HUES48 (cell line): Measurements from ENCODE around the gene DRD2.

Experiments used
- H3K27ac ChIP-seq: one replicate; pipeline ENCODE4 v1.7.0; 2013; ENCODE audit warnings: low read depth, low read length, inconsistent platforms
- H3K27me3 ChIP-seq: 2 replicates; pipeline ENCODE4 v1.6.1; 2013; ENCODE audit warnings: mild to moderate bottlenecking, low read length; ENCODE audit not compliant: control insufficient read depth, insufficient read depth
- H3K36me3 ChIP-seq: 2 replicates; pipeline ENCODE4 v1.6.1; 2013; ENCODE audit warnings: low read length; ENCODE audit not compliant: control insufficient read depth, insufficient read depth
- H3K4me1 ChIP-seq: 2 replicates; pipeline ENCODE4 v1.6.1; 2013; ENCODE audit warnings: mild to moderate bottlenecking, low read length; ENCODE audit not compliant: control insufficient read depth, insufficient read depth
- H3K4me3 ChIP-seq: 2 replicates; pipeline ENCODE4 v1.5.1; 2013; ENCODE audit warnings: mild to moderate bottlenecking, low read depth, low read length
- H3K9ac ChIP-seq: 2 replicates; pipeline ENCODE4 v1.6.1; 2013; ENCODE audit warnings: mild to moderate bottlenecking, low read depth, low read length, moderate library complexity
- H3K9me3 ChIP-seq: 2 replicates; pipeline ENCODE4 v1.6.1; 2013; ENCODE audit warnings: low read length; ENCODE audit not compliant: control insufficient read depth, insufficient read depth

The DRD2 gene

DNA sequence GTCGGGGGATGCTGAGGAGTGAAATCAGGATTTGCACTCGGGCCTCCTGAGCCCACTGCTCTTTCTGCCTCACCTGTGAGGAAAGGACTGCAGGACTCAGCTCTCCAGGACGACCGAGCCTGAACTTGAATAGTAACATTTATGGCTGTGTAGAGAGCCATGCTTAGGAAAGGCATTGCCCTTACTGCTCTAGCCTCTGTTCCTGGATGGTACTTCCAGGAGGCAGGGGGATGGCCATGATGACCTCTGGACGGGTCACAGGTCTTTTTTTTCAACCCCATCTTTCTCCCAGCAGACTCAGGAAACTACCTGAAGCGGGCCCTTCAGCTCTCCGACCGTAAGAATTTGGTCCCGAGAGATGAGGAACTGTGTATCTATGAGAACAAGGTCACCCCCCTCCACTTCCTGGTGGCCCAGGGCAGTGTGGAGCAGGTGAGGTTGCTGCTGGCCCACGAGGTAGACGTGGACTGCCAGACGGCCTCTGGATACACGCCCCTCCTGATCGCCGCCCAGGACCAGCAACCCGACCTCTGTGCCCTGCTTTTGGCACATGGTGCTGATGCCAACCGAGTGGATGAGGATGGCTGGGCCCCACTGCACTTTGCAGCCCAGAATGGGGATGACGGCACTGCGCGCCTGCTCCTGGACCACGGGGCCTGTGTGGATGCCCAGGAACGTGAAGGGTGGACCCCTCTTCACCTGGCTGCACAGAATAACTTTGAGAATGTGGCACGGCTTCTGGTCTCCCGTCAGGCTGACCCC is 76.3 kb downstream of the DRD2 start:
- H3K9ac ChIP-seq, result no peak overlapping the region
- H3K27ac ChIP-seq, result no peak overlapping the region
- H3K4me3 ChIP-seq, result no peak overlapping the region
- H3K27me3 ChIP-seq, result no peaks in the 10 kb centered on the region; the same call in 1 of the 2 replicates
- H3K9me3 ChIP-seq, result no peaks in the 10 kb centered on the region
- H3K4me1 ChIP-seq, result no peaks in the 10 kb centered on the region
- H3K36me3 ChIP-seq, result no peaks in the 10 kb centered on the region

DNA sequence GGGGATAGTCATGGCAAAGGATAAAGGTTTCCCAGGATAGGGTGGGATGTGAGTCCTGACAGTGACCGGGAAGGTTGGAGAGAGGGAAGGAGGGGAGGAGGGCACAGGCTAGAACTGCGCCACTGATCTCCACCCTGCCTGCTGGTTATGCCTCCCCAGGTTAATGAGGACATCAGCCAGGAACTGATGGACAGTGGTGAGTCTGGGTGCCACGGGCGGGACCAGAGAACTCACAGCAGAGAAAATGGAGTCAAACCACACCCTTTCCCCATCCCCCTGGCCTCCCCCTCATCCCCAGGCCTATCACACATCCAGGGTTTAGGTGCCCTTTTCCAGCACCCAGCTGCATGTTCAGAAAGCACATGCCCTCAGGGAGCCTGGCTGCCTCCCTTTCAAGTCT is 77.4 kb downstream of the DRD2 start:
- Histone ChIP-seq H3K9me3 (no peaks in the 10 kb centered on the region), H3K27ac (no peak overlapping the region), H3K9ac (no peak overlapping the region), H3K36me3 (no peaks in the 10 kb centered on the region), H3K4me1 (no peaks in the 10 kb centered on the region), H3K27me3 (no peaks in the 10 kb centered on the region; the same call in 1 of the 2 replicates), H3K4me3 (no peak overlapping the region)

DNA sequence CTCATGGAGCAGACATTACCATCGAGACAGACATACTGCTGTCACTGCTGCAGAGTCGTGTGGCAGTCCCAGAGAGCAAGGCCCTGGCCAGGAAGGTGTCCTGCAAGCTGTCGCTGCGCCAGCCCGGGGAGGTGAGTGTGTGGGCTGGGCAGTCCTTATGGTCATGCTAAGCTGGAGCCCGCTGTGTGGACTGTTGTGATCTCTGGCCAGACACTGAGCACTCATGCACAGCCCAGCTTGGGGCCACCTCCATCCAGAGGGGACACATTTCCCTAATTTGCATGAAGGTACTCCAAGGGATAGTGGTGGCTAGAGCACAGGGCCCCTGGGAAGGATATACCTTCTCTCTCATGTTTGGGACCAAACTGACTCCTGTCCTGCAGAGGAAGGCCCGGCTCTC is 78.0 kb downstream of the DRD2 start:
- Histone ChIP-seq H3K9me3 (no peaks in the 10 kb centered on the region), H3K27ac (no peak overlapping the region), H3K4me3 (no peak overlapping the region), H3K36me3 (no peaks in the 10 kb centered on the region), H3K4me1 (no peaks in the 10 kb centered on the region), H3K9ac (no peak overlapping the region), H3K27me3 (no peaks in the 10 kb centered on the region; the same call in 1 of the 2 replicates)

DNA sequence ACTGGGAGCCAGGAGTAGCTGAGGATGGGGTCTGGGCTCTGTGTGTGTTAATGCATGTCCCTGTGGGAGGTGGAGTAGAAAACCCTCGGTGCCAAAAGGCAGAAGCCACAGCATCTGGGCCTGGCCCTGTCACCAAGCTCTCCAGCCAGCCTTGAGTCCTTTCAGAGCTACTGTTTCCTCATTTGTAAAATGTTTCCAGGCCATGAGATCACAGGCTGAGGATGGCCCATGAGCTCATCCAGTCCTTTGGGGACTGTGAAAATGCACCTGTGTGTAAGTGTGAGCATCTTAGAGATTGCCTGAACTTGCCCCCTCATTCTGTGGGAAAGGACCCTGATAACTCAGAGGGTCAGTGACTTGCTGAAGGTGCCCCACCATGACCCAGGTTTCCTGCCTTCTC is 78.5 kb downstream of the DRD2 start:
- Histone ChIP-seq H3K27ac (no peak overlapping the region), H3K36me3 (no peaks in the 10 kb centered on the region), H3K4me1 (no peaks in the 10 kb centered on the region), H3K27me3 (no peaks in the 10 kb centered on the region; the same call in 1 of the 2 replicates), H3K9ac (no peak overlapping the region), H3K4me3 (no peak overlapping the region), H3K9me3 (no peaks in the 10 kb centered on the region)

DNA sequence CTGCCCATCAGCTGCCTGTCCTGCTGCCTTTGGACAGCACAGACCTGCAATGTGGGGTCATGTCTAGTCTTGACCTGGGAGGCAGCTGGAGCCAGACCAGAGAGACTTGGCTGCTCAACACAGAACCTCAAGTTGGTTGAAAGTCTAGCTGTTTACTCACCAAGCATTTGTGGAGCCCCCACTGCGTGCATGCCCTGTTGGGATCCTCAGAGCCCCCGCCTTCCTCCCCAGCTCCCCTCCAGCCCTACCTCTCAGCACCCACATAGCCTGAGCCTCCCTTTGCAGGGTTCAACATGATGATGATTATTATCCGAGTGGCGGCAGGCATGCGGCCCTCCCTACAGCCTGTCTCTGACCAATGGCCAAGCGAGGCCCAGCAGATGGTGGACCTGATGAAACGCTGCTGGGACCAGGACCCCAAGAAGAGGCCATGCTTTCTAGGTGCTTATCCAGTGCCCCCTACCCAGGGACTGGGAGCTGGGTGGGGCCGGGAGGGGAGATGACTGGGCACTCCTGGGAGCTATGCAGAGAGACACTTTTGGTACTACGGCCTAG is 79.3 kb downstream of the DRD2 start:
- Histone ChIP-seq H3K36me3 (no peaks in the 10 kb centered on the region), H3K27ac (no peak overlapping the region), H3K4me3 (no peak overlapping the region), H3K9ac (no peak overlapping the region), H3K4me1 (no peaks in the 10 kb centered on the region), H3K27me3 (no peaks in the 10 kb centered on the region; the same call in 1 of the 2 replicates), H3K9me3 (no peaks in the 10 kb centered on the region)

DNA sequence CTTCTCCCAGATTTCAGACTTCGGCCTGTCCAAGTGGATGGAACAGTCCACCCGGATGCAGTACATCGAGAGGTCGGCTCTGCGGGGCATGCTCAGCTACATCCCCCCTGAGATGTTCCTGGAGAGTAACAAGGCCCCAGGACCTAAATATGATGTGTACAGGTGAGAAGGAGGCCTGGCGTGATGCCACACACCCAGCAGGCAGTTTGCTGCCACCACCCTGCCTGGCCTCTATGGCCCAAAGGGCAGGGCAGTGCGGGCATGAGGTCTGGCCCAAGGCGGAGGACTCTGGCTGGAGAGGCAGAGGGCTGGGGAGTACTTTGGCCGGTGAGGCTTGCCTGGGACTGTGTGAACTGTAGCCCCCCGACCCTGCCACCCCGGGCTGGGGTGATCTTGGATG is 80.3 kb downstream of the DRD2 start:
- no peak overlapping the region for H3K27ac ChIP-seq
- no peak overlapping the region for H3K4me3 ChIP-seq
- no peaks in the 10 kb centered on the region for H3K4me1 ChIP-seq
- H3K27me3 ChIP-seq, result no peaks in the 10 kb centered on the region
- no peak overlapping the region for H3K9ac ChIP-seq
- H3K36me3 ChIP-seq, result no peaks in the 10 kb centered on the region
- H3K9me3 ChIP-seq, result no peaks in the 10 kb centered on the region

DNA sequence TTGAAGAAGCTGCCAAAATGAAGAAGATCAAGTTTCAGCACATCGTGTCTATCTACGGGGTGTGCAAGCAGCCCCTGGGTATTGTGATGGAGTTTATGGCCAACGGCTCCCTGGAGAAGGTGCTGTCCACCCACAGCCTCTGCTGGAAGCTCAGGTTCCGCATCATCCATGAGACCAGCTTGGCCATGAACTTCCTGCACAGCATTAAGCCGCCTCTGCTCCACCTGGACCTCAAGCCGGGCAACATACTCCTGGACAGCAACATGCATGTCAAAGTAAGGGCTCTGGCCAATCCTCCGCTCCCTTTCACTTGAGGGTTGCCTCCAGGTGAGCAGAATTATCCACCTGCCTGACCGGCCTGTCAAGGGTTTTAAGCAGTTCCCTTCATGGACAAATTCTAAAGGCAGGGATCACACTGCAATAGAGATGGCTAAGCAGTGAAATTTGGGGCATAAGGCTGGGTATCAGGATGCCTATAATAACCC is 81.7 kb downstream of the DRD2 start:
- H3K36me3 ChIP-seq, result no peaks in the 10 kb centered on the region
- peaks cover 12% of the 10 kb centered on the region for H3K4me1 ChIP-seq
- no peak overlapping the region for H3K4me3 ChIP-seq
- no peaks in the 10 kb centered on the region for H3K9me3 ChIP-seq
- H3K9ac ChIP-seq, result no peak overlapping the region
- H3K27me3 ChIP-seq, result no peaks in the 10 kb centered on the region
- H3K27ac ChIP-seq, result no peak overlapping the region

DNA sequence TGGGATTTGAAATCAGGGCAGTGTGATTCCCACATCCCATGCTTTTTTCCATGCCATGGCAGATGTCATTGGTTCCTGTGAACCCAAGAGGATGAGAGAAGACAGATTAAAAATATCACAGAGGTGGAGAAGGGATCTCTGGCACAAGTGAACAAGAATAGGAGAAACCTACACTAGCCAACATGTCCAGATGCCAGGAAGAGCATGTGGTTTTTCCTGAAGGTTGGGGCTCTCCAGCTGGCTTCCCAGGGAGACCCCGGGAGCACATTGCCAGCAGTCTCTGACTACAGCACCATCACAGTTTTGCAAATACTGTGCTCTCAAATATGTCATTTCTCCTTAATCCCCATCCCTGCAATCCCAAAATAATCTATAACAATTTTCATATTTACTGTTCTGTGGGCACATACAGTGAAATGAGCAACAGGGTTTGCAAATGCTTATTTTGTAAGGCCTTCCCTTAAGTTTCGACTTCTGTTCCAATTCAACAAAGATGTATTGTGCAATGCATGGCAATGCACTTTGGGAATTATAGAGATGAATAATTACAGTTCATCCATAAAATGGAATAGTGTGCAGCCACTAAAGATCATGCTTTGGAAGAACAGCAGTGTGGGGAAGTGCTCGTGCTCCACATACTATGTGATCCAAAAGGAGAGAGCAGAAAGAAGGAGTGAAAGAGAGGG is 82.8 kb downstream of the DRD2 start:
- H3K27ac ChIP-seq, result no peak overlapping the region
- H3K4me1 ChIP-seq, result peaks cover 16% of the 10 kb centered on the region
- H3K9ac ChIP-seq, result no peak overlapping the region
- H3K36me3 ChIP-seq, result no peaks in the 10 kb centered on the region
- no peak overlapping the region for H3K4me3 ChIP-seq
- H3K9me3 ChIP-seq, result no peaks in the 10 kb centered on the region
- H3K27me3 ChIP-seq, result no peaks in the 10 kb centered on the region

DNA sequence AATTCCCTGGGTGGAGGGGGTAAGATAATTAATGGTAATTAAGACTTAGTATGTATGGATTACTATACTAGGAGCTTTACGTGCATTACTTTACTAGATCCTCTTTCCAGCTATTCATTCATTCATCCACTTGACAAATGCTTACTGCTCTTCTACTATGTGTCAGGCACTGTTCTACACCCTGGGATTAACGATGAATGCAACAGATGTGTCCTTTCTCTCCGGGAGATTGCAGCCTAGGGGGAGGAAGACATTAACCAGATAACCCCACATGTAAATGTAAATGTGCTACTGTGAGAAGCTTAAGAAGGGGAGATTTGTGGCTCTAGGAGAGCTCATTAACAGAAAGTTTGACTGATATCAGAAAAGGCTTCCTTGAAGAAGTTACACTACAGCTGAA is 85.9 kb downstream of the DRD2 start:
- H3K27me3 ChIP-seq, result 0 out of 2 replicates have a peak, but pooled peaks cover 3% of the 10 kb centered on the region
- no peak overlapping the region for H3K27ac ChIP-seq
- no peaks in the 10 kb centered on the region for H3K36me3 ChIP-seq
- no peak overlapping the region for H3K9ac ChIP-seq
- no peak overlapping the region for H3K4me3 ChIP-seq
- no peaks in the 10 kb centered on the region for H3K9me3 ChIP-seq
- peaks cover 23% of the 10 kb centered on the region for H3K4me1 ChIP-seq

DNA sequence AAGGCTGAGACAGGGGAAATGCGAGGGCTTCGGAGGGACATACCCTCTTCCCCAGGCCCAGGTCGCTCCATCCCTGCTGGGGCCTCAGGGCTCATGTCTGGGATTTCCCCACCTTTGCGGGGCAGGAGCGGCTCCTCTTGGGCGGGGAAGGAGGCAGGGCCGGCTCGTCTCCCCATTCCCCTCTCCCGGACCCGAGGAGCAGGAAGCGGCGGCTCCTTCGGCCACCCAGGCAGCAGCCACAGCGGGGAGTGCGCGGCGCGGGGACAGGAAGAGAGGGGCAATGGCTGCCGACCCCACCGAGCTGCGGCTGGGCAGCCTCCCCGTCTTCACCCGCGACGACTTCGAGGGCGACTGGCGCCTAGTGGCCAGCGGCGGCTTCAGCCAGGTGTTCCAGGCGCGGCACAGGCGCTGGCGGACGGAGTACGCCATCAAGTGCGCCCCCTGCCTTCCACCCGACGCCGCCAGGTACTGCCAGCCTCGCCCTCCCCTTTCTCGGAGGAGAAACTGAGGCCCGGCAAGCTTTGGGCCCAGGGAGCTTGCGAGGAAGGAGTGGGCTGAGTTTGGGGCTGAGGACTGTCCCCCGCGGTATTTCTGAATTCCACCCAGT is 87.5 kb downstream of the DRD2 start, which contains the start of gene ANKK1:
Gene ANKK1, plus strand, starts transcription at position 175 of the 607 bp plus-strand sequence. Its CDS starts 106 bp downstream, at position 281.
- Histone ChIP-seq H3K36me3 (no peaks in the 10 kb centered on the region), H3K9me3 (no peaks in the 10 kb centered on the region), H3K9ac (peak within 1 kb of the TSS; percentile 43), H3K4me3 (peak within 1 kb of the TSS; percentile 55), H3K27ac (peak within 1 kb of the TSS; percentile 38), H3K27me3 (0 out of 2 replicates have a peak, but pooled peaks cover 3% of the 10 kb centered on the region), H3K4me1 (peaks cover 23% of the 10 kb centered on the region)
